Sigmoid colon (tissue), 4 donors: ENCODE results near the gene TMOD1.
"Not testable (repeated sequence)": the region's sequence is repeated elsewhere in the genome, so short reads cannot be mapped to it uniquely, and the experiment has no call there.

Experiments
- CTCF ChIP-seq, 4 experiments: fragments of 450-650 bp in 3 of 4; fragments of 200-600 bp in 1 of 4; IDR thresholded peaks; one replicate each; pipeline ENCODE4 v1.5.1; 2016 to 2019; ENCODE audit warnings: antibody characterized with exemption in 4 of 4, mild to moderate bottlenecking in 3 of 4, moderate library complexity in 2 of 4
- POLR2A ChIP-seq, 2 donors: fragments of 450-650 bp; IDR thresholded peaks; one replicate each; pipeline ENCODE4 v1.6.1; 2016; ENCODE audit warnings: antibody characterized with exemption in 2 of 2, mild to moderate bottlenecking in 2 of 2, moderate library complexity in 2 of 2
- POLR2AphosphoS5 ChIP-seq, 4 donors: sonication (generic); formaldehyde crosslinking; IDR thresholded peaks; one replicate each; pipeline ENCODE4 v1.6.1; 2017; ENCODE audit warnings: antibody characterized with exemption in 4 of 4

- TF ChIP-seq CTCF, POLR2AphosphoS5, POLR2A (IDR thresholded peaks at IDR 0.05): not testable (repeated sequence)
Observed at GRCh38 chr9:97581590-97581989, 80.1 kb downstream of the TMOD1 start.
